ENCODE data around the gene GRIP1. TPM values are rescaled to one million over a fixed set of nuclear protein-coding genes. Genes with fewer than 3 reads are reported as not detected.

Gene GRIP1
- total and polyA plus RNA-seq, 2 of the 4 experiments (the other 2 are of a cell fraction), result under 0.01 to 0.07 TPM

DNA sequence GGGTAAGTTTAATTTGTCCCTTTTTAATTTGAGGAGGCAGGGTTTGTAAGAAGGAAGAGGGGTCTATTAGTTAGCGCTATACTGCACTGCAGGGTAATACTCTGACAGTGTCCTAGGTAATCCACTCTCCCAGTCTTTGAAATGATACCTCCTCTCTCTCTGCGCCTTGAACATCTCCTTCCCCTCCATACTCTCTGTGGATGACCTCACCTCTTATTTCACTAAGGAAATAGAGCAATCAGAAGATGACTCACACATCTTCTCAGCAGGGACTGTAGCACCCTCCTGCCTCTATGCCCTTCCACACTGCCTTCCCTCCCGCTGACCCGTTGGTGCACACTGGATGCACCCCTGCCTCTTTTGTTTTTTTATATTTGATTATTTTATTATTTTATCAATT lies 94.2 kb downstream of the GRIP1 start:
- TF ChIP-seq RFX5 (IDR thresholded peaks at IDR 0.05; ENCODE audit: low read depth, low read length) (no peak), NFE2L2 (IDR thresholded peaks at IDR 0.05; ENCODE audit: low read depth, low read length) (no peak), SMC3 (IDR thresholded peaks at IDR 0.05; ENCODE audit: low read depth, low read length) (no peak), RAD21 (IDR thresholded peaks at IDR 0.05; ENCODE audit: low read length) (no peak), CEBPB (IDR thresholded peaks at IDR 0.05; ENCODE audit: low read depth, low read length) (no peak), RCOR1 (IDR thresholded peaks at IDR 0.05; ENCODE audit: insufficient replicate concordance, low read length) (no peak), MXI1 (IDR thresholded peaks at IDR 0.05; ENCODE audit: borderline replicate concordance, low read depth, low read length) (no peak), MAZ (IDR thresholded peaks at IDR 0.05; ENCODE audit: borderline replicate concordance, low read depth, low read length) (no peak), POLR2A (IDR thresholded peaks at IDR 0.05; ENCODE audit: low read depth, low read length) (no peak), FOS (IDR thresholded peaks at IDR 0.05; ENCODE audit: low read depth, low read length) (no peak), CHD1 (IDR thresholded peaks at IDR 0.05; ENCODE audit: low read depth, low read length) (no peak), BHLHE40 (IDR thresholded peaks at IDR 0.05; ENCODE audit: low read depth, low read length) (no peak), MAFK (IDR thresholded peaks at IDR 0.05; ENCODE audit: low read depth, low read length) (no peak)
- TF ChIP-seq, protein P1, sequence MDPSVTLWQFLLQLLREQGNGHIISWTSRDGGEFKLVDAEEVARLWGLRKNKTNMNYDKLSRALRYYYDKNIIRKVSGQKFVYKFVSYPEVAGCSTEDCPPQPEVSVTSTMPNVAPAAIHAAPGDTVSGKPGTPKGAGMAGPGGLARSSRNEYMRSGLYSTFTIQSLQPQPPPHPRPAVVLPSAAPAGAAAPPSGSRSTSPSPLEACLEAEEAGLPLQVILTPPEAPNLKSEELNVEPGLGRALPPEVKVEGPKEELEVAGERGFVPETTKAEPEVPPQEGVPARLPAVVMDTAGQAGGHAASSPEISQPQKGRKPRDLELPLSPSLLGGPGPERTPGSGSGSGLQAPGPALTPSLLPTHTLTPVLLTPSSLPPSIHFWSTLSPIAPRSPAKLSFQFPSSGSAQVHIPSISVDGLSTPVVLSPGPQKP (IDR thresholded peaks at IDR 0.05; ENCODE audit: borderline replicate concordance, low read depth, low read length), result no peak
- TF ChIP-seq, protein P2, sequence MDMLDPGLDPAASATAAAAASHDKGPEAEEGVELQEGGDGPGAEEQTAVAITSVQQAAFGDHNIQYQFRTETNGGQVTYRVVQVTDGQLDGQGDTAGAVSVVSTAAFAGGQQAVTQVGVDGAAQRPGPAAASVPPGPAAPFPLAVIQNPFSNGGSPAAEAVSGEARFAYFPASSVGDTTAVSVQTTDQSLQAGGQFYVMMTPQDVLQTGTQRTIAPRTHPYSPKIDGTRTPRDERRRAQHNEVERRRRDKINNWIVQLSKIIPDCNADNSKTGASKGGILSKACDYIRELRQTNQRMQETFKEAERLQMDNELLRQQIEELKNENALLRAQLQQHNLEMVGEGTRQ (IDR thresholded peaks at IDR 0.05; ENCODE audit: low read depth, low read length), result no peak
- TF ChIP-seq, protein P3, sequence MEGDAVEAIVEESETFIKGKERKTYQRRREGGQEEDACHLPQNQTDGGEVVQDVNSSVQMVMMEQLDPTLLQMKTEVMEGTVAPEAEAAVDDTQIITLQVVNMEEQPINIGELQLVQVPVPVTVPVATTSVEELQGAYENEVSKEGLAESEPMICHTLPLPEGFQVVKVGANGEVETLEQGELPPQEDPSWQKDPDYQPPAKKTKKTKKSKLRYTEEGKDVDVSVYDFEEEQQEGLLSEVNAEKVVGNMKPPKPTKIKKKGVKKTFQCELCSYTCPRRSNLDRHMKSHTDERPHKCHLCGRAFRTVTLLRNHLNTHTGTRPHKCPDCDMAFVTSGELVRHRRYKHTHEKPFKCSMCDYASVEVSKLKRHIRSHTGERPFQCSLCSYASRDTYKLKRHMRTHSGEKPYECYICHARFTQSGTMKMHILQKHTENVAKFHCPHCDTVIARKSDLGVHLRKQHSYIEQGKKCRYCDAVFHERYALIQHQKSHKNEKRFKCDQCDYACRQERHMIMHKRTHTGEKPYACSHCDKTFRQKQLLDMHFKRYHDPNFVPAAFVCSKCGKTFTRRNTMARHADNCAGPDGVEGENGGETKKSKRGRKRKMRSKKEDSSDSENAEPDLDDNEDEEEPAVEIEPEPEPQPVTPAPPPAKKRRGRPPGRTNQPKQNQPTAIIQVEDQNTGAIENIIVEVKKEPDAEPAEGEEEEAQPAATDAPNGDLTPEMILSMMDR (conservative IDR thresholded peaks at IDR 0.05; ENCODE audit: low read depth, low read length), result no peak
- H3K56ac ChIP-seq (ENCODE audit: extremely low read depth, insufficient read depth, low read length), result no peak overlapping the region
- H3K18ac ChIP-seq (ENCODE audit: low read depth, low read length), result no peak overlapping the region
- no peak overlapping the region for H2AFZ ChIP-seq (replicated peaks; ENCODE audit: low read length, poor library complexity)
- H2BK5ac ChIP-seq (ENCODE audit: low read depth, low read length, poor library complexity, severe bottlenecking), result no peak overlapping the region
- H3K23ac ChIP-seq (ENCODE audit: low read depth, low read length), result no peak overlapping the region
- H3K27me3 ChIP-seq (ENCODE audit: control insufficient read depth, insufficient read depth, low read length), result no peaks in the 10 kb centered on the region
- intact Hi-C loops (cut with micrococcal nuclease) (no loop called here), dilution Hi-C loops (cut with HindIII; ENCODE audit: low sequenced_read_pairs, unreplicated experiment) (no loop called here), in situ Hi-C loops (cut with MboI; ENCODE audit: low sequenced_read_pairs) (no loop called here)
- no peak overlapping the region for H3K4ac ChIP-seq (ENCODE audit: low read depth, low read length)
- H2BK20ac ChIP-seq (ENCODE audit: low read depth, low read length), result no peak overlapping the region
- POLR2A ChIA-PET (ENCODE audit: unreplicated experiment), result no interaction called here
- no peak overlapping the region for H2BK120ac ChIP-seq (ENCODE audit: low read depth, low read length)
- H3K79me1 ChIP-seq (ENCODE audit: low read depth in 1 of 2, low read length in 2 of 2), result no peaks in the 10 kb centered on the region
- no peaks in the 10 kb centered on the region for H3K9me1 ChIP-seq (ENCODE audit: insufficient read depth, low read length)
- WGBS, 2 experiments (ENCODE audit: extremely low coverage in 2 of 2, insufficient read length in 1 of 2), result no CpG with 5 or more reads among the region's 4 CpGs
- no peak overlapping the region for H3K4me2 ChIP-seq (ENCODE audit: low read depth, low read length)
- H3K14ac ChIP-seq (replicated peaks; ENCODE audit: low read depth, low read length), result no peak overlapping the region
- CTCF ChIA-PET, result no interaction called here
- DNase-seq (no peak), ATAC-seq (ENCODE audit: low read depth) (no peak)
- H4K20me1 ChIP-seq (ENCODE audit: insufficient read depth, low read length), result no peaks in the 10 kb centered on the region
- no peak overlapping the region for H3K4me3 ChIP-seq (ENCODE audit: insufficient read depth, low read depth, low read length)
- H2BK15ac ChIP-seq (ENCODE audit: low read depth, low read length), result no peak overlapping the region
- no peaks in the 10 kb centered on the region for H3K4me1 ChIP-seq (ENCODE audit: control insufficient read depth, insufficient read depth, low read length)
- no peak overlapping the region for H4K8ac ChIP-seq (ENCODE audit: low read depth in 2 of 2, low read length in 2 of 2)
- no peak overlapping the region for H4K91ac ChIP-seq (ENCODE audit: insufficient read depth, low read depth, low read length)
- BruUV-seq (replicated peaks), result no TSS peak
- H2AK5ac ChIP-seq (ENCODE audit: low read depth, low read length), result no peak overlapping the region
- H3K9ac ChIP-seq (ENCODE audit: low read depth, low read length), result no peak overlapping the region
- H2AK9ac ChIP-seq (replicated peaks; ENCODE audit: low read depth, low read length, poor library complexity), result no peak overlapping the region
- no peaks in the 10 kb centered on the region for H3K9me3 ChIP-seq (ENCODE audit: control insufficient read depth, insufficient read depth, low read length)
- H3K27ac ChIP-seq (ENCODE audit: insufficient read depth, low read length), result no peak overlapping the region
- H3K36me3 ChIP-seq (ENCODE audit: control insufficient read depth, insufficient read depth, low read length), result no peaks in the 10 kb centered on the region
- H4K5ac ChIP-seq (ENCODE audit: low read depth, low read length), result no peak overlapping the region
